ENCODE results near the gene ERC2.

Gene ERC2

DNA sequence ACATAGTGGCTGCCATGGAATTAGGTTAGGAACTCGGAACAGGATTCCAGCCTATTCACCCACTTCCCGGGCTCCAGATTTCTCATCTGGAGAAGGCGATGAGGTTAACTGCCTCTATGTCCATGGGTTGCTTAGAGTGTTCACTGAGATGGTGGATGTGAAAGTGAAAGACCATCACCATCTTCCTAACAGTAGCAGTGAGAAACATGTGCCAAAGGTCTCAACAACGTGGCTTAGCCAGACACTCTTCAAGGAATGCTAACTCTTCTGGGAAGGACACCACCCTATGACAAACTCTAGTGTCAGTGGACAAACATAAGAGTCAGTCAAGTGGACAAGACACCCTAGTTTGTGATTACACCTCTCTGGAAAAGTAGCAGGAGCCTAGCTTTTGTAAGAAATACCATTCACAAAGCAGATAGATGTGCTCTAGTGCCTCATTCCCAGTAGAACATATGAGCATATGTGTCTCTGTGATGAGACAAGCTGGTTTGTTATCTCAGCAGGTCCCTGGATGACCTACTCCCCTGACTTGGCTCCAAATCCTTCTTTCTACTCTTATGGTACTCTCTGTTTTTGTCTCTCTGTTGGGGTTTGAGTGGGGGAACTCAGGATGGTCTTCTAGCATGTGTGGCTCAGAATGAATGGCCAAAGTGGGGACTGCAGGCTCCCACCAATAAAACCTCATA, 770.9 kb downstream of the ERC2 start:
- no peak for DNase-seq (ENCODE audit: low read depth)
- no peak overlapping the region for H3K4me3 ChIP-seq (ENCODE audit: control insufficient read depth, low read depth, low read length)
- no peak for TF ChIP-seq CTCF (conservative IDR thresholded peaks at IDR 0.05; ENCODE audit: control insufficient read depth, insufficient read depth, low read depth, low read length)

DNA sequence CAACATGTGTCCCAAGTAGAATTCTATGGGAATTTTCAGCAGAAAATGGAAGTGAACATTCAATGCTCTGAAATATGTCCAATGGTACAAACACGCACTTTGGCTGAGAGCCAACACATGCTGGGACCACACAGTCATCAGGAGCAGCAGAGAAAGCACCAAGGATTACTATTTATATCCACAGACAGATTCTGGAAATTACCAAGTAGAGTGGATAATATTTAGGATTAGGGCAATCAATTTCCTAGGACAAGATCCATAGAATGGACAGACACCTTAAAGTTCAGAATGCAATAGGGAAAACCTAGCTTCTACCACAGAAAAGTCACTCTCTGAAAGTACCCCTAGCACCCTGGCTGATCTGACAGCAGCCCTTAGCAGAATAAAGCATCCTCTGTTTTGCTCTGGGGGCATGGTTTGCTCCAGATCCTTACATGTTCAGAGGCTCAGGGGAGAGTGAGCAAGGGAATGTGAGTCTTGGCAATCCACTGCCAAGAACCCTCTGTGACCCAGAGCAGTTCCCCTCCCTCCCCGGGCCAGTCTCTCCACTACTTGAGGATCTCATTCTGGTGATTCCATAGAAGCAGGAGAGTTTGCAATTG, 775.2 kb downstream of the ERC2 start:
- no peak overlapping the region for H3K4me3 ChIP-seq (ENCODE audit: control insufficient read depth, low read depth, low read length)
- peak; percentile 25 for DNase-seq (ENCODE audit: low read depth)
- no peak for TF ChIP-seq CTCF (conservative IDR thresholded peaks at IDR 0.05; ENCODE audit: control insufficient read depth, insufficient read depth, low read depth, low read length)

- TF ChIP-seq CTCF (conservative IDR thresholded peaks at IDR 0.05; ENCODE audit: control insufficient read depth, insufficient read depth, low read depth, low read length): no peak
- no peak for DNase-seq (ENCODE audit: low read depth)
- no peak overlapping the region for H3K4me3 ChIP-seq (ENCODE audit: control insufficient read depth, low read depth, low read length)
Observed at GRCh38 chr3:55692295-55692956, 775.8 kb downstream of the ERC2 start.

- no peak for TF ChIP-seq CTCF (conservative IDR thresholded peaks at IDR 0.05; ENCODE audit: control insufficient read depth, insufficient read depth, low read depth, low read length)
- no peak for DNase-seq (ENCODE audit: low read depth)
- no peak overlapping the region for H3K4me3 ChIP-seq (ENCODE audit: control insufficient read depth, low read depth, low read length)
Observed at GRCh38 chr3:55691141-55691540, 777.1 kb downstream of the ERC2 start.

GRCh38 chr3:55690726-55691125, 777.5 kb downstream of the ERC2 start:
- no peak for TF ChIP-seq CTCF (conservative IDR thresholded peaks at IDR 0.05; ENCODE audit: control insufficient read depth, insufficient read depth, low read depth, low read length)
- no peak overlapping the region for H3K4me3 ChIP-seq (ENCODE audit: control insufficient read depth, low read depth, low read length)
- no peak for DNase-seq (ENCODE audit: low read depth)

DNA sequence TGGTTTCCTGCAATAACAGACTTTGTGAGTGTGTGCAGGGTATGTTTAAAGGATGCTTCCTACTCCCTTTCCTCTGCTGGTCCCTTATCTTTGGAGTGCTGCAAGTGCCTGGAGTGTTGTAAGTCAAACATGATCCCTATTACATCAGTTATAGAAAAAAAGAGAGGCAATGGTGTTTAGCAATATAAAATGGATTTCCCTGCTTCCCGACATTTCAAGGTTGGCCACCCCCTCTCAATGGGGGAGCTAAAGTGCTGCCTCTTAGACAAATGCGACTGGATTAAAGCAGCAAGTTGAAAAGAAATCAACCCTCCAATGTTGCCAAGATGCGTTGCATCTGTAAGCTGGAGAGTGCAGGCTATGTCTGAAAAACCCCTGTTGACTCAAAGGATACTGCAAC, 778.1 kb downstream of the ERC2 start:
- DNase-seq (ENCODE audit: low read depth): no peak
- TF ChIP-seq CTCF (conservative IDR thresholded peaks at IDR 0.05; ENCODE audit: control insufficient read depth, insufficient read depth, low read depth, low read length): no peak
- H3K4me3 ChIP-seq (ENCODE audit: control insufficient read depth, low read depth, low read length): no peak overlapping the region

Data from fibroblast of mammary gland (primary cell).